Stimulated activated memory B cell treated with anti-CD40 and anti-IgM and Interleukin-4, amounts not matched to agents 10 μg/mL and 1 μg/mL and 100 μg/mL, for 72 hours (primary cell): ENCODE results near the gene MBP.
"Not testable (repeated sequence)": the region's sequence is repeated elsewhere in the genome, so short reads cannot be mapped to it uniquely, and the experiment has no call there.

Source experiments
- ATAC-seq: fragments of 150-1000 bp; cut with Tn5 transposase; 2 replicates; pipeline ENCODE4 v1.10.0; 2021
- H3K27ac Mint-ChIP-seq: one replicate; pipeline ENCODE4 v1.8.0; 2022; ENCODE audit warnings: mild to moderate bottlenecking, mixed read lengths
- H3K27me3 Mint-ChIP-seq: one replicate; pipeline ENCODE4 v1.8.0; 2022; ENCODE audit warnings: mixed read lengths
- H3K36me3 Mint-ChIP-seq: one replicate; pipeline ENCODE4 v1.8.0; 2022; ENCODE audit warnings: mixed read lengths
- H3K4me1 Mint-ChIP-seq: one replicate; pipeline ENCODE4 v1.8.0; 2022; ENCODE audit warnings: mixed read lengths
- H3K4me3 Mint-ChIP-seq: one replicate; pipeline ENCODE4 v1.8.0; 2022; ENCODE audit warnings: mild to moderate bottlenecking, moderate library complexity, mixed read lengths
- H3K9me3 Mint-ChIP-seq: one replicate; pipeline ENCODE4 v1.8.0; 2022; ENCODE audit warnings: mixed read lengths

Gene MBP

DNA sequence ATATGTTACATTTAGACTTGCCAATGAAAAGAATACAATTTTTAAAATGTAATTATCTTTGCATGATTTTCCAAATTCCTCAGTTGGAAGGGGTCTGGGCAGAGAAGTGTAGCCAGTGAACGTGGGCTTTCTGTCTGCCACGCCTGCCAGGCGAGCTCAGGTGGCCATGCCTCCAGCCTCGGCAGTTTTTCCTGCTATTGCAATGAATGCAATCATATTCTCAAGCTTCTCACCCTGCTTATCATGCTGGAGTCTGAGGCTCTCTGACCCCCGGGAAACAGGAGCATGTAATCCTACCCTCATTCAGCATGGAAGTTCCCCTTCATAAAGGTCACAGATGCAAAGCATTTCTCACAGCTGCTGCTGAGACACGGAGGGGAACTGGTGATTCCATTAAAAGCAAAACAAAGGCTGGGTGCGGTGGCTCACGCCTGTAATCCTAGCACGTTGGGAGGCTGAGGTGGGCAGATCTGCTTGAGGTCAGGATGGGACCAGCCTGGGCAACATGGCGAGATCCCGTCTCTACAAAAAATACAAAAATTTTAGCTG is 154.8 kb downstream of the MBP start:
- Mint-ChIP-seq H3K9me3 (peaks cover 5% of the 10 kb centered on the region), H3K27me3 (no peaks in the 10 kb centered on the region), H3K4me3 (no peak overlapping the region), H3K36me3 (peaks cover 32% of the 10 kb centered on the region), H3K4me1 (peaks cover 75% of the 10 kb centered on the region), H3K27ac (peak overlapping the region; percentile 93)
- ATAC-seq: no peak

DNA sequence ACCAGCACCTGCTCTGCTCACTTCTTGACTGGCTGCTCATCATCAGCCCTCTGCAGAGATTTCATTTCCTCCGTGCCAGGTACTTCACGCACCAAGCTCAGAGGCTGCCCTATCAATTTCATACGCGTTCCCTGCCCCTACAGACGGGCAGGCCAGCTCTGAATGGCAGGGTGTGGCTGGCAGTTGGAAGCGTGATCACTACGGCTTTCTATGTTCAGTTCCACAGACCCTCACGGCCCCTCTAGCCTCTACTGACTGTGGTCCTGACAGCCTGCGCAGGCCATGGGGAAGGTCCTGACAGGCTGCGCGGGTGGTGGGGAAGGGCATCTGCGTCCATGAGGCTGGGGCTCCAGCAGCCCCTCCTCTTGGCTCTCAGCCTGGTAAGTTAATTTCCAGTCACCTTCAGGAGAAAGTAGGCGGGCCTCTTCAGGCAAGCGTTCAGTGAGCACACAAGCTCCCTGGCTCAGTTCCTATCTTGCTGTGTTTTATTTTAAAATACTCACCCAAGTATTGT is 155.4 kb downstream of the MBP start:
- no peaks in the 10 kb centered on the region for H3K27me3 Mint-ChIP-seq
- H3K4me3 Mint-ChIP-seq: no peak overlapping the region
- peaks cover 5% of the 10 kb centered on the region for H3K9me3 Mint-ChIP-seq
- ATAC-seq: no peak
- H3K27ac Mint-ChIP-seq: peak overlapping the region; percentile 93
- H3K4me1 Mint-ChIP-seq: peaks cover 70% of the 10 kb centered on the region
- peaks cover 35% of the 10 kb centered on the region for H3K36me3 Mint-ChIP-seq

DNA sequence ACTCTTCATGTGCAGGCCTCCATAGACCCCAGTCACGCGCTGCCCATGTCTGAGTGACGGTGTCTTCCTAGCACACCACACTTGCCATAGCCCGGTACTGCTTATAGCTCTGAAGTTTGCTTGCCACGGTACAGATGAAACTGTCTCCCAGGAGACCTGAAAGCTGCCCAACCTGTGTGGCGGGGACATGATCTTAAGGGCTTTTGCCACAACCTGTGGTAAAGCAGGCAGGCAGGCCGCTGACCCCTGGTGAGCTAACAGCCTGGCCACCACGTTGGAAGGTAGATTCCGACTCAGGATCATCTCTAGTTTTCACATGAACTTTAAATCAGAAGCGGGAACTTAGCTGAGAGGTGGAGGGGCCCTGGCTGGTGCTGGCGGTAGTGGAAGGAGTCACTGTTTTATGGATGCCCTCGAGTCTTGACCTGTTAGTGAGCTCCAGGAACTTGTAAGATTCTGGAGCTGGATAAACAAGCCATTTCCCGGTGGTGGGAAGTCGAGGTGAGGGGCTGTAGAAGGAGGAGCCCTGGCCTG is 156.9 kb downstream of the MBP start:
- H3K4me1 Mint-ChIP-seq: peaks cover 64% of the 10 kb centered on the region
- H3K4me3 Mint-ChIP-seq: no peak overlapping the region
- H3K36me3 Mint-ChIP-seq: peaks cover 37% of the 10 kb centered on the region
- H3K27ac Mint-ChIP-seq: peak overlapping the region; percentile 93
- no peaks in the 10 kb centered on the region for H3K27me3 Mint-ChIP-seq
- no peak for ATAC-seq
- peaks cover 5% of the 10 kb centered on the region for H3K9me3 Mint-ChIP-seq

DNA sequence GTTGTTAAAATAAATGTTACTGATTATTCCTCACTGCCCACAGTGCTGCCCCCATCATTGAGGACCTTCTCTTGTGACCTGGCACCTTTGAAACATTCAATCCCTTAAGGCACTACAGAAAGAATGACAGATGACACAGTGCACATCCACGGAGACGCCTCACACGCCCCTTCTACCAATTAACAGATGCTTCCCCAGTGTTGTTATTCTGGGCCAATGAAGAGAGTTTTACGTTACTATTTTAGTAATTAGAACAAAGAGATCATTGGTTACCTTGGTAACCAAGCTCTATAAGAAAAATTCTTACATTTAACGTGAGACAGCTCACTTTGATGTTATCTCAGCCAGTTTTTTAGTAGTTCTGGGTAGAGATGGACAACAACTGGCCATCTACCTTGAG is 158.2 kb downstream of the MBP start:
- peaks cover 5% of the 10 kb centered on the region for H3K9me3 Mint-ChIP-seq
- peak overlapping the region; percentile 93 for H3K27ac Mint-ChIP-seq

DNA sequence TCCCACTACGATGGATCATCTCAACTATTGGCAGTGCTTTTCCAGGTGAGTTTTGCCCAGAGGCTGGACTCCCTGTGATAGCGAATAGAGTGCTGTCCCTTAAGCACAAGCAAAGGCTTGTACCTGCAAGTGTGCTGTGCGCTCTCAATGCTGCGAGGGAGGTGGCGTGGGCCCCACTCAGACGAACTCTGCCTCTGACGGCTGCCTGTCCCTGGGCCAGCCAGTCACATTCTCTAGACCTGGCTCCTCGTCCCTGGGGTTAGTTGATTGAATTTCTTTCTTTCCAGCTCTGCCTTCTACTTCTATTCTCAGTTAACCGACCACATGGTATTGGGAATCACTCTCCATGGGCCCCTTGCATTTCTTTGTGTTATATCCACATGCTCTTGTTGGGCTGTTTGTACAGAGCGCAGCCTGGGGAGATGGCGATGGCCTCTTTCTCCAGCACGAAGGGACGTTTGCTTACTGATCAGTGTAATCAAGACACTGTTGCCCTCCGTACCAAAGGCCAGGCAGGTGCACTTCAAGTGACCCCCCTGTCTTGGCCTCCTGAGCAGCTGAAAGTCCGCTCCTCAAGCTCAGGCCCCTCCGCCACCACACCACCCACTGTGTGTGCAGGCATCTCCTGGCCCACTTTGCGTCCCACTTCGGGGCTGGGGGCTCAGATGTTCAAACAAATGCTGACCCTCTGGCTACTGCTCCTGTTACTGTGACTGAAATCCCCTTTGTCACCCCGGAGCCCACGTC is 158.9 kb downstream of the MBP start:
- no peak for ATAC-seq
- H3K4me1 Mint-ChIP-seq: peaks cover 45% of the 10 kb centered on the region
- H3K27me3 Mint-ChIP-seq: no peaks in the 10 kb centered on the region
- peaks cover 26% of the 10 kb centered on the region for H3K36me3 Mint-ChIP-seq
- no peak overlapping the region for H3K4me3 Mint-ChIP-seq
- no peaks in the 10 kb centered on the region for H3K9me3 Mint-ChIP-seq
- H3K27ac Mint-ChIP-seq: peak overlapping the region; percentile 93

More for the DNA sequence above, 158.2 kb downstream of the MBP start:
- Mint-ChIP-seq H3K4me1 (peaks cover 51% of the 10 kb centered on the region), H3K27me3 (no peaks in the 10 kb centered on the region), H3K4me3 (no peak overlapping the region), H3K36me3 (peaks cover 33% of the 10 kb centered on the region)
- ATAC-seq: no peak

DNA sequence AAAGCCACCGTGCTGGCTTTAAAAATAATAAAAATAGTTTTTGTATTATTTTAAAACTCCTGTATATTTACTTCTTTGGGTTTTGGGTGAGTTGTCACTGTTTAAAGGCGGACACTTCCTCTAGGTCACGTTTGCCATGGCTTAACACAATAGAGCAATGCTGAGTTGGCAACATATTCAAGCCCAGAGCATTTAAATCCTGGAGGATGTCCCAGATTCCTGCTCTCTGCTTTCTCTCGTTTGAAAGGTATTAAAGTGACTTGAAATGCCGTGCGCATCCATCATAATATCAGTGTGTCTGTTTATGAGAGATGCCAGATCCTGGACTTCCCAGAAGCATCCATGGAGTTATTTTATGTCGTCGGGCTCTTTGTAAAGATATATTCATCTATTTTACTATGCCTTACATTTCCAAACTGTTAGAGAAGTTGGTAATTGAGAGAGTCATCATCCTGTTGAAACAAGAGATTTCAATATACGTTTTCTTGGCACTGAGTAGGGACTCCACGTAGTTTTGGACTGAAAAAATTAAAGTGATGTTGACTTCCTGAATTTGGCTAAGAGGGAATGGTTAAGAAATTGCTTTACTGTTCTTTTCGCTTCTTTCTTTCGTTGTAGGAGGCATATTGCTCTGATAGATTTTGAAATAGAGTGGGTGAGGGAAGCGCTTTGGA is 159.6 kb downstream of the MBP start:
- H3K27ac Mint-ChIP-seq: no peak overlapping the region

DNA sequence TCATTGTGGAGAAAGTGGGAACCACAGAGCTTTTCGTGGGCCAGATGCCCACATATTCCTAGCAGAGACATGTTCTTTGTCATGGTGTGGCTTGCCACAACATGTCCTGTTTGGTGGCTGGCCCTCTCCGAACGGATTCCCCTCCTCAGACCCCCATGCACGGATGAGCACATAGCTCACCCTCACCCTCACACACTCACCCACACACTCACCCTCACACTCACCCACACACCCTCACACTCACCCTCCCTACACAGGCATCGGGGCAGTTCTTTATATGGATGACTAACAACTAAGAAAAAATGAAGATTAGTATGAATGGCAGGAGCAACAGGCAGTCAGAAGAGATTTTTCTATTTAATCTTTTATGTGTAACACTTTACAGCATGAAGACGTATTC is 160.3 kb downstream of the MBP start:
- ATAC-seq: no peak
- Mint-ChIP-seq H3K4me3 (no peak overlapping the region), H3K27ac (peak overlapping the region; percentile 50), H3K4me1 (peaks cover 30% of the 10 kb centered on the region), H3K9me3 (no peaks in the 10 kb centered on the region), H3K27me3 (no peaks in the 10 kb centered on the region), H3K36me3 (peaks cover 22% of the 10 kb centered on the region)

More for the DNA sequence above, 159.6 kb downstream of the MBP start:
- Mint-ChIP-seq H3K27me3 (no peaks in the 10 kb centered on the region), H3K4me3 (no peak overlapping the region), H3K9me3 (no peaks in the 10 kb centered on the region), H3K36me3 (peaks cover 22% of the 10 kb centered on the region), H3K4me1 (peaks cover 37% of the 10 kb centered on the region)
- ATAC-seq: no peak

DNA sequence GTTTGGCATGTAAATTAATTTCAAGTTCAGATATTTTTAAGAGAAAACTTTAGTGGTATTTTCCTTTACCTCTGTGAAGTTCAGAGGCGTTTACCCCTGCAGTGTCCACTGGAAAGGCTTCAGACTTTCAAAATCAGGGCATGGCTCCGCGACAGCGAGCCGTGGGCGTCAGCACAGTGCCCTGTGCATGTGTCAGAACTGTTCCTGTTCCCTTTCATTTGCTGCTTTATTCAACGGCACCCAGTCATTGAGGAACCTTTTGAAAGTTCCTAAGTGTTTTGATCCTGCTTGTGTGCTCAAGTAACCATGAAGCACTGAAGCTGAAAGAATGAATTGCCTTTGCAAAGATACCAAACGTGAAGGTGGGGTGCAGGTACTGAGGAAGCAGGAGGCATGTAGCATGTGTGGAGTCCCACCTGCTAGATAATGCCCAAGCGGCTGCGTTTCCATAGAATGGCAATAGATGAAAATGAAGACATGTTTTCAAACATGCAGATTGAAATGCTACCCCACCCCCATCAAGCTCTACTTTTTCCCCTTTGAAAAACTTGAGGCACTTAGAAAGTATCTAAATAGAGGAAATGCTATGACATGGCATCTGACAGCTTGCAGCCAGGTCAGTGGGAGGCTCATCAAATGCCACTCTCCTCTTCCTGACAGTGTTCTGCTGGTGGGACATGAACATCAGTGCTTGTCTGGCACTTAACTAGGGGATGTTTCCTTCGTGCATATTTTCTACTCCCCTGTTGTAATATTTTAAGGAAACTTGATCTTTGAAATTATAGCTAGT is 161.6 kb downstream of the MBP start:
- no peak overlapping the region for H3K4me3 Mint-ChIP-seq
- ATAC-seq: peak; percentile 59
- no peaks in the 10 kb centered on the region for H3K27me3 Mint-ChIP-seq
- peaks cover 22% of the 10 kb centered on the region for H3K36me3 Mint-ChIP-seq
- peak overlapping the region; percentile 74 for H3K27ac Mint-ChIP-seq
- peaks cover 22% of the 10 kb centered on the region for H3K4me1 Mint-ChIP-seq
- H3K9me3 Mint-ChIP-seq: no peaks in the 10 kb centered on the region

DNA sequence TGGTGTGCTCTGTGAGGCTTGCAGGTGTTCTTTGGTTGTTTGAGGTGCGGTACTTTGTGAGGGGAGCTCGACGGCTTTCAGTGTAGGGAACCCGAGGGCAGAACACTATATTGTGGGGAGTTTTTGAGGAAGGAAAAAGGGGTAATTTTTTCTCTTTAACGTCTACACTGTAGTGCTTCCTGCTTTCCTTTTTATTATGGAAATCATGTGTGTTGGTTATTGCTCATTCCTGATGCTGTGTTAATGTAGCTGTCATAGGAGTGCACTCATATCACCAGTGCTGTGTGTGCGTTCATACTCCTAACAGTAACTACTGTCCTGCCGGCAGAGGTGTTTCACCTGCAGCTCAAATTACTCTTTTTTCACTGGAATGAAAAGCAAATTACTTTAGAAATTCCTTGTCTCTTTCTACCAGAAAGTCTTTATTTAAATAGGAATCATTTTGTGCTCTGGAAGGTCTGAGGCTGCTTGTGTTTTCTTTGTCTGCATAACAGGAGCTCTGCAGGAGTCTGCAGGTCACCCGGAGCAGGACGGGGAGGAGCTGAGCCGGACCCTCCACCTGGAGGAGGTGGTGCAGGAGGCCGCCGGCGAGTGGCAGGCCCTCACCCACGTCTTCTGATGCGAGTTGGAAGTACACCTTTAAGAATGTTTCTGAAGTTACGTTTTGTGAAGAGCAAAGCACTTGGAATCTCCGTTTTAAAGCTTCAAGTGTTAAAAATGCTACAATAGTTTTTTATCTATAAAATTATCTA is 164.7 kb downstream of the MBP start:
- peaks cover 25% of the 10 kb centered on the region for H3K36me3 Mint-ChIP-seq
- H3K9me3 Mint-ChIP-seq: peaks cover 3% of the 10 kb centered on the region
- H3K27me3 Mint-ChIP-seq: no peaks in the 10 kb centered on the region
- H3K27ac Mint-ChIP-seq: no peak overlapping the region
- H3K4me1 Mint-ChIP-seq: peaks cover 10% of the 10 kb centered on the region
- no peak for ATAC-seq
- no peak overlapping the region for H3K4me3 Mint-ChIP-seq

DNA sequence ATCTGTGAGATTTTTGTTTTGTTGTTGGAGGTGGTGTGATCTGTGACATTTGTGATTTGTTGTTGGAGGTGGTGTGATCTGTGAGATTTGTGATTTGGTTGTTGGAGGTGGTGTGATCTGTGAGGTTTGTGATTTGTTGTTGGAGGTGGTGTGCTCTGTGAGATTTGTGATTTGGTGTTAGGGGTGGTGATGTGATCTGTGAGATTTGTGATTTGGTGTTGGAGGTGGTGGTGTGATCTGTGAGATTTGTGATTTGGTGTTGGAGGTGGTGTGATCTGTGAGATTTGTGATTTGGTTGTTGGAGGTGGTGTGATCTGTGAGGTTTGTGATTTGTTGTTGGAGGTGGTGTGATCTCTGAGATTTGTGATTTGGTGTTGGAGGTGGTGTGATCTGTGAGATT is 165.3 kb downstream of the MBP start:
- not testable (repeated sequence) for H3K27me3 Mint-ChIP-seq, ATAC-seq, H3K4me1 Mint-ChIP-seq, H3K9me3 Mint-ChIP-seq, H3K27ac Mint-ChIP-seq, H3K4me3 Mint-ChIP-seq
- peaks cover 30% of the 10 kb centered on the region for H3K36me3 Mint-ChIP-seq

DNA sequence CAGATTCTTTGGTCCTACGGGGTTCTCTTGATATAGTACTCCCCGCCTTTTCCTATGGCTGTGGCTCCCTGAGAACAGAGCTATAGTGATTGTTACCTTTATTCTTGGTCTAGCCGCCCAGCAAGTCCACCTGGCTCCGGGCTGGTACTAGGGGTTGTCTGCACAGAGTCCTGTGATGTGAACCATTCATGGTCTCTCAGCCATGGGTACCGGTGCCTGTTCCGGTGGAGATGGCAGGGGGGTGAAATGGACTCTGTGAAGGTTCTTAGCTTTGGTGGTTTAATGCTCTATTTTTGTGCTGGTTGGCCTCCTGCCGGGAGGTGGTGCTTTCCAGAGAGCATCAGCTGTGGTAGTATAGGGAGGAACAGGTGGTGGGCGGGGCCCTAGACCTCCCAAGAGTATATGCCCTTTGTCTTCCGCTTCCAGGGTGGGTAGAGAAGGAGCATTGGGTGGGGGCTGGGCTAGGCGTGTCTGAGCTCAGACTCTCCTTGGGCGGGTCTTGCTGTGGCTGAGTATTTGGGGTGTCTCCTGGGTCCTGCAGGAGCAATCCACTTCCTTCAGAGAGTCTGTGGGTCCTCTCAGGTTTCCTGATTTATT is 166.9 kb downstream of the MBP start:
- not testable (repeated sequence) for H3K27me3 Mint-ChIP-seq, H3K9me3 Mint-ChIP-seq, H3K27ac Mint-ChIP-seq, H3K4me1 Mint-ChIP-seq, H3K4me3 Mint-ChIP-seq
- peaks cover 43% of the 10 kb centered on the region for H3K36me3 Mint-ChIP-seq
- peak; percentile 93 for ATAC-seq

DNA sequence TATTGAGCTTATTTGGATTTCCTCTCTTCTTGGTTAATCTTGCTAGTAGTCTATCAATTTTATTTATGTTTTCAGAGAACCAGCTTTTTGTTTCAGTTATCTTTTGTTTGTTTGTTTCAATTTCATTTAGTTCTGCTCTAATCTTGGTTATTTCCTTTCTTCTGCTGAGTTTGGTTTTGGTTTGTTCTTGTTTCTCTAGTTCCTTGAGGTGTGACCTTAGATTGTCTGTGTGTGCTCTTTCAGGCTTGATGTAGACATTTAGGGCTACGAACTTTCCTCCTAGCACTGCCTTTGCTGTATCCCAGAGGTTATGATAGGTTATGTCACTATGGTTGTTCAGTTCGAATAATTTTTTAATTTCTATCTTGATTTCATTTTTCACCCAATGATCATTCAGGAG is 168.6 kb downstream of the MBP start:
- Mint-ChIP-seq H3K9me3 (peaks cover 3% of the 10 kb centered on the region), H3K4me3 (peak overlapping the region; percentile 60), H3K27me3 (no peaks in the 10 kb centered on the region), H3K4me1 (peaks cover 8% of the 10 kb centered on the region), H3K27ac (peak overlapping the region; percentile 71), H3K36me3 (peaks cover 60% of the 10 kb centered on the region)
- no peak for ATAC-seq

DNA sequence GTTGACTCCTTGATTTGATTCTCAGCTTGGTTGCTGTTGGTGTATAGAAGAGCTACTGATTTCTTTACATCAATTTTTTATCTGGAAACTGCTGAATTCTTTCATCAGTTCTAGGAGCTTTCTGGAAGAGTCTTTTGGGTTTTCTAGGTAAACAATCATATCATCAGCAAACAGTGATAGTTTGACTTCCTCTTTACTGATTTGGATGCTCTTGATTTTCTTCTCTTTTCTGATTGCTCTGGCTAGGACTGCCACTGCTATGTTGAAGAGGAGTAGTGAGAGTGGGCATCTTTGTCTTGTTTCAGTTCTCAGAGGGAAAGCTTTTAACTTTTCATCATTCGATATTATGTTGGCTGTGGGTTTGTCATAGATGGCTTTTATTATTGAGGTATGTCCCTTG is 169.7 kb downstream of the MBP start:
- no peaks in the 10 kb centered on the region for H3K27me3 Mint-ChIP-seq
- peak overlapping the region; percentile 71 for H3K27ac Mint-ChIP-seq
- peaks cover 64% of the 10 kb centered on the region for H3K36me3 Mint-ChIP-seq
- peaks cover 8% of the 10 kb centered on the region for H3K4me1 Mint-ChIP-seq
- ATAC-seq: no peak
- H3K9me3 Mint-ChIP-seq: peaks cover 3% of the 10 kb centered on the region
- H3K4me3 Mint-ChIP-seq: peak overlapping the region; percentile 60

DNA sequence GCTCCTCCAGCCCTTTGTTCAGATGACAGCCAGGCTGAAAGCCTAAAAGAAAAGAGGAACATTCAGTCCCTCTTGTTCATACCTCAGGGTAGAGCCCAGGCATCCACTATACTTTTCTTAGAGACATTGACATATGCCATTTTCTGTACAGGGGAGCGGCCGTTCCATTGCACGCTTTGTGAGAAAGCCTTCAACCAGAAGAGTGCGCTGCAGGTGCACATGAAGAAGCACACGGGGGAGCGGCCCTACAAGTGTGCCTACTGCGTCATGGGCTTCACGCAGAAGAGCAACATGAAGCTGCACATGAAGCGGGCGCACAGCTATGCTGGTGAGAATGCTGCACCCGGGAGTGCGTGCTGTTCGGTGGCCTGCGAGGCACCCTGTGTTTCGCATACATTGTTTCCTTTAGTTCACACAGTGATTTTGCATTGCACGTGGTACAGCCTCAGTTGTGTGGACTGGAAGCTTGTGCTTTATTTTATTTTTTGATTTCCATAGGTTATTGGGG is 172.0 kb downstream of the MBP start:
- Mint-ChIP-seq H3K9me3 (peaks cover 3% of the 10 kb centered on the region), H3K27ac (peak overlapping the region; percentile 13), H3K4me3 (no peak overlapping the region), H3K27me3 (no peaks in the 10 kb centered on the region), H3K4me1 (peaks cover 8% of the 10 kb centered on the region), H3K36me3 (peaks cover 86% of the 10 kb centered on the region)
- ATAC-seq: no peak
